Spinal cord (tissue), 10 donors: ENCODE results near the gene TAC4. TPM values are rescaled to one million over a fixed set of nuclear protein-coding genes. Genes with fewer than 3 reads are reported as not detected.

Experiments used
- DNase-seq, 6 donors: peaks; one replicate each; pipeline versions ENCODE4 v3.0.0 to v3.0.0-alpha.2; 2013 to 2015; ENCODE audit warnings: low spot score in 6 of 6, low read depth in 4 of 6
- H3K27ac ChIP-seq: one replicate; pipeline ENCODE4 v1.5.1; 2013; ENCODE audit warnings: low read depth, low read length, control low read depth
- H3K27me3 ChIP-seq: one replicate; pipeline ENCODE4 v1.6.1; 2013; ENCODE audit warnings: low read length; ENCODE audit not compliant: control insufficient read depth, insufficient read depth
- H3K36me3 ChIP-seq: one replicate; pipeline ENCODE4 v1.6.1; 2013; ENCODE audit warnings: low read length; ENCODE audit not compliant: control insufficient read depth, insufficient read depth
- H3K4me1 ChIP-seq: one replicate; pipeline ENCODE4 v1.6.1; 2013; ENCODE audit warnings: low read length; ENCODE audit not compliant: control insufficient read depth, insufficient read depth
- H3K4me3 ChIP-seq: one replicate; pipeline ENCODE4 v1.5.1; 2013; ENCODE audit warnings: low read depth, low read length, control low read depth
- H3K9me3 ChIP-seq: one replicate; pipeline ENCODE4 v1.6.1; 2013; ENCODE audit warnings: low read length; ENCODE audit not compliant: control insufficient read depth, insufficient read depth
- WGBS: methylation state at CpG from one replicate; pipeline ENCODE4 v1.1.5; 2013; ENCODE audit warnings: missing lambda C conversion rate; ENCODE audit not compliant: insufficient coverage; 5-methylcytosine and 5-hydroxymethylcytosine counted together
- polyA plus RNA-seq, 2 donors: library from polyadenylated mRNA; unstranded; fragments of 120-200 nt; gene quantifications; one replicate each; pipeline ENCODE4 v1.2.1, GENCODE V29; 2013; ENCODE audit not compliant: insufficient read length in 2 of 2
- total RNA-seq, 2 donors: library from RNA; depleted of rRNA in 1 of 2; stranded (reverse); fragments of 120-200 nt in 1 of 2; fragments of >200 nt in 1 of 2; gene quantifications; one replicate each; pipeline versions ENCODE4 v1.2.3 to v1.2.4, GENCODE V29; 2013 to 2014
- donor health status: healthy.

The TAC4 gene
- total and polyA plus RNA-seq, 4 donors: 0.35 TPM; not detected in 3

DNA sequence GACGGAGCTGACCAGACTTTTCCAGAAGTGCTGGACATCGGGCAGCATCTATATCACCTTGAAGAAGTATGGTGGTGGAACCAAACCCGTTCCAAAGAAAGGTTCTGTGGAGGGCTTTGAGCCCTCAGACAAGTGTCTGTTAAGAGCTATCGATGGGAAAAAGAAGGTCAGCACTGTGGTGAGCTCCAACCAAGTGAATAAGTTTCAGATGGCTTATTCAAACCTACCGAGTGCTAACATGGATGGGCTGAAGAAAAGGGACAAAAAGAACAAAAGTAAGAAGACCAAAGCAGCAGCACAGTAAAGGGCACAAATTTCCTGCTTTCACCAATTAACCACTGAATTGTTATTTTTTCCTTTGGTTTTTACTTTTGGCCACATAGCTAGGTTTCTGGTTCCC is 52.5 kb downstream of the TAC4 start:
- Histone ChIP-seq H3K27me3 (no peaks in the 10 kb centered on the region), H3K36me3 (peaks cover 50% of the 10 kb centered on the region), H3K4me1 (peaks cover under 1% of the 10 kb centered on the region), H3K9me3 (no peaks in the 10 kb centered on the region), H3K4me3 (no peak overlapping the region), H3K27ac (no peak overlapping the region)
- DNase-seq: no peak
- WGBS: 91% methylated on average over 5 of the region's 5 CpGs

DNA sequence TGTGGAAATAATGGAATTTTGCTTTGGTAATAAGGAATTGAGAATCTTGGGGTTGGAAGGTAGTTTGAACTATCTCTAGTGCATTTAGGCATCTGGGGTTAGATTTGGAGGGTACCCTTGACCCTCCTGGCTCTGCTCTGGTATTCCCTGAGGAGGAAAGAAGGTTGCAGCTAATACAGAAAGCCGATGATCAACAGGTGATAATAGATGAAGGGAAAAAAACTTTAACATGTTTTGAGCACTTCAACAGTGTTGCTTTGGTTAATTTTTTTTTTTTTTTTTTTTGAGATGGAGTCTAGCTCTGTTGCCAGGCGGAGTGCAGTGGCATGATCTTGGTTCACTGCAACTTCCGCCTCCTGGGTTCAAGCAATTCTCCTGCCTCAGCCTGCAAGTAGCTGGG is 54.6 kb downstream of the TAC4 start:
- Histone ChIP-seq H3K27ac (no peak overlapping the region), H3K4me3 (no peak overlapping the region), H3K36me3 (peaks cover 39% of the 10 kb centered on the region), H3K27me3 (no peaks in the 10 kb centered on the region), H3K4me1 (peaks cover 10% of the 10 kb centered on the region), H3K9me3 (no peaks in the 10 kb centered on the region)
- WGBS: 96% methylated on average over 3 of the region's 3 CpGs
- no peak for DNase-seq

GRCh38 chr17:49789243-49789578 is 58.7 kb downstream of the TAC4 start:
- WGBS: 0% methylated on average over 15 of the region's 17 CpGs
- Histone ChIP-seq H3K4me1 (peaks cover 15% of the 10 kb centered on the region), H3K4me3 (peak overlapping the region; percentile 51), H3K9me3 (no peaks in the 10 kb centered on the region), H3K36me3 (peaks cover 21% of the 10 kb centered on the region), H3K27me3 (no peaks in the 10 kb centered on the region), H3K27ac (no peak overlapping the region)
- DNase-seq: no peak

DNA sequence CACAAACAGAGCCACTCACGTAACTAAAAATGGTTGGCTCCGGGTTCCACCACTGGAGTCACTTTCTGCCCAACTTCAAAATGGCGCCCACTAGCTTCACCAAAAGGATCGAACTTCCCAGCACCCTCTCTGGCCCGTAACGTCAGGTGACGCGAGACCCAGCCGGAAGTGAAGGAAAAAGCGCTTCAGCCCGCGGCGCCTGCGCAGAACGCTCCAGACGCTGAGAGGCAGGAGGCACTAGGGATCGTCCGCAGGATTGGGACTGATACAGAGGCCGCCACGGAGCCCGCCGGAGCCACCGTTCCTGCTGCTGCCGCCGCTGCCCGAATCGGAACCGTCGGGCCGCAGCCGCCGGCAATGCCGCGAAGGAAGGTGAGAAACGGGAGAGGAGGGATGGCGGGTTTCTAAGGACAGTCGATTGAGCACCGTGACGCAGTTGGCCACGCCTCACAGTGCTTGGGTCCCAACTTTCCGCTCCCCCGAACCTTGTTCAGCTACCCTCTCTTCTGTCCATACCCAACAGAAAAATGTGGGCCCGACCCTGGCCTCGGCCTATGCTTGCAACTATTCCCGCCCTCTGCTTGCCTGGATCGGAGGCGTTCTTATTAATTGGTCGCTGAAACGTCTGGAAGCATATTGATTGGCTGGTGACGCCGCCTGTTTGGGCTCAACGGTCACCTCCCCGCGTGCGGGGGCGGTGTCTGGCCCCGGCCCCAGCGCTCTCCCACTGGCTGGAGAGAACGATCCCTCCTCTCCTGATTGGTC is 59.2 kb downstream of the TAC4 start, which contains the start of gene KAT7:
Gene KAT7 (plus strand): TSS at position 204 of the 765 bp plus-strand sequence. CDS start 154 bp downstream, at position 358.
- peaks cover 15% of the 10 kb centered on the region for H3K4me1 ChIP-seq
- peak within 1 kb of the TSS; percentile 98 for H3K4me3 ChIP-seq
- under 1% methylated on average over 59 of the region's 59 CpGs for WGBS
- H3K36me3 ChIP-seq: peaks cover 21% of the 10 kb centered on the region
- peak within 1 kb of the TSS; percentile 100 for H3K27ac ChIP-seq
- no peaks in the 10 kb centered on the region for H3K27me3 ChIP-seq
- peak; percentile 97 to 100 (median 99) for DNase-seq
- no peaks in the 10 kb centered on the region for H3K9me3 ChIP-seq

Other genes with a start within 250 kb of the TAC4 start
- 100 to 1,000 TPM in 1 of 2 donors, 10 to 100 TPM in 1; 81.5 to 106 TPM for gene SPOP, start 170.0 kb downstream of the TAC4 start, total RNA-seq
- gene SPOP, start 170.0 kb downstream of the TAC4 start, polyA plus RNA-seq: 10 to 100 TPM; 70.3 to 75.4 TPM
- 10 to 100 TPM; 40.2 to 59.9 TPM for gene SLC35B1, start 140.1 kb downstream of the TAC4 start, total RNA-seq
- 10 to 100 TPM; 84.6 to 90.7 TPM for gene SLC35B1, start 140.1 kb downstream of the TAC4 start, polyA plus RNA-seq
- 1 to 10 TPM; 3.0 to 9.5 TPM for gene FAM117A, start 83.9 kb downstream of the TAC4 start, total RNA-seq
- gene FAM117A, start 83.9 kb downstream of the TAC4 start, polyA plus RNA-seq: 1 to 10 TPM; 5.8 to 6.8 TPM
- gene KAT7, start 59.4 kb downstream of the TAC4 start, total RNA-seq: 10 to 100 TPM; 54.9 to 58.6 TPM
- 10 to 100 TPM; 53.0 to 53.4 TPM for gene KAT7, start 59.4 kb downstream of the TAC4 start, polyA plus RNA-seq
- not detected for gene DLX4, start 121.1 kb upstream of the TAC4 start, total RNA-seq
- under 1 TPM in 1 of 2 donors, not detected in 1; 0.42 TPM for gene DLX4, start 121.1 kb upstream of the TAC4 start, polyA plus RNA-seq
- under 1 TPM in 1 of 2 donors, not detected in 1; 0.44 TPM for gene DLX3, start 147.2 kb upstream of the TAC4 start, total RNA-seq
- under 1 TPM; 0.10 to 0.39 TPM for gene DLX3, start 147.2 kb upstream of the TAC4 start, polyA plus RNA-seq
- 10 to 100 TPM; 23.4 to 28.3 TPM for gene ITGA3, start 208.0 kb upstream of the TAC4 start, total RNA-seq
- 10 to 100 TPM; 23.5 to 34.4 TPM for gene ITGA3, start 208.0 kb upstream of the TAC4 start, polyA plus RNA-seq
- 10 to 100 TPM; 14.7 to 32.6 TPM for gene PDK2, start 247.3 kb upstream of the TAC4 start, total RNA-seq
- 10 to 100 TPM; 52.8 to 56.1 TPM for gene PDK2, start 247.3 kb upstream of the TAC4 start, polyA plus RNA-seq